Stimulated activated CD8-positive, alpha-beta memory T cell treated with anti-CD3 and anti-CD28 coated beads, Interleukin-2, amount 100 ng/mL, for 1 hour (primary cell): ENCODE measurements around the gene MDFIC2.
"Not testable (repeated sequence)": the region's sequence is repeated elsewhere in the genome, so short reads cannot be mapped to it uniquely, and the experiment has no call there.

Experiments used
- DNase-seq, 2 donors: peaks; one replicate each; pipeline ENCODE4 v3.0.0-alpha.2; 2020; ENCODE audit warnings: low read depth in 2 of 2

The MDFIC2 gene

DNA sequence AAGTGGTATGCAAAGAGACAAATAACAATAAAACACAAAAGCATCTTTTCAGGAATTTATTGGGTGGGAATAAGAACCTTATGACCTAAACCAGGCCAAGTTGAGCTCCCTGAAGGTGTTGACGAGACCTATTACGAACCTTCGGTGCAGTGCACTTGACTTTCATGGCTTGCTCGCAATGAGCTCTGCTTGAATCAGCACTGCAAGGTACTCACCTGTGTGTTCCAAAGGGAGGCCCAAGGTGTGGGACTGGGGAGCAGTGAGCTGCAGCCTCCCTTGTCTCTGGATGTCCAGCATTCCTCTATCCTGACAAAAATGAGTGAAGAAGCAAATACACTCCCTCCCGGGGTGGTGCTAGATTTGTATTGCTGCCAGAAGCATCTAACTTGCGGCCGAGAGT lies at the start of gene MDFIC2:
Gene MDFIC2 (minus strand): TSS at position 303 of the 400 bp plus-strand sequence. CDS start 665 bp downstream, outside the sequence.
- DNase-seq: no peak

DNA sequence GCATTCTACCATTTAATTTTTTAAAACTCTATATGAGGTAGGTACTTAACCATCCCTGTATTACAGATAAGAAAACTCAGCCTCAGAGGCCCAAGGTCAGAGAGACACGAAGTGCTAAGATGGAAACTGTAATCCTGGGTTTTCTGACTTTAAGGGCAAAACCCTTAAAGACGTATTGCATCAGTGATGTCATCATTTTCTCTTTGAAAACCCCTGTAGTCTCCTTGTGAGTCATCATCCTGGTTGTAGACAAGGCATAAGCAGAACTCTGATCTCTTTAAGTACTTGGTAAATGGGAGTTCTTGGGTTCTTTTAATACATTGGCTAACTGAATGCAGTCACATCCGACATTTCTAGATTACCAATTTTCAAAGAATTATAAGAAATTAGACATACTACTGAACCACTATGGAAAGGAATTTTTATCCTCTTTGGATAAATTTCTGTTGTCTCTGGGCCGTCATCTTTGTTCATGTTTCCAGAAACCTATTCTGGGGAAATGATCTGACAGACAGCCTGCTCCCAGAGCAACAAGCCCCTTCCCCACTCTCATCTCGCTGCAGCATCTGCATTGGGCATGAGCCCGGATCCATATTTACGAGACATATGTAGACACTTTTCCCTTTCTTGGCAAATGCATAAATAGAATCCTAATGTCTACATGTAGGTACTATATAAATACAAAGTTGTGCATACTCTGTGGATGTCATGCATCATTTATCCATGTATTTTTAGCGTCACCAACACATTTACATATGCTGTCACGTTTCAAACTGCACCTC lies 48.7 kb upstream of the MDFIC2 start:
- DNase-seq: no peak

- DNase-seq: no peak
Observed at GRCh38 chr3:70359711-70360110, 47.3 kb upstream of the MDFIC2 start.

DNA sequence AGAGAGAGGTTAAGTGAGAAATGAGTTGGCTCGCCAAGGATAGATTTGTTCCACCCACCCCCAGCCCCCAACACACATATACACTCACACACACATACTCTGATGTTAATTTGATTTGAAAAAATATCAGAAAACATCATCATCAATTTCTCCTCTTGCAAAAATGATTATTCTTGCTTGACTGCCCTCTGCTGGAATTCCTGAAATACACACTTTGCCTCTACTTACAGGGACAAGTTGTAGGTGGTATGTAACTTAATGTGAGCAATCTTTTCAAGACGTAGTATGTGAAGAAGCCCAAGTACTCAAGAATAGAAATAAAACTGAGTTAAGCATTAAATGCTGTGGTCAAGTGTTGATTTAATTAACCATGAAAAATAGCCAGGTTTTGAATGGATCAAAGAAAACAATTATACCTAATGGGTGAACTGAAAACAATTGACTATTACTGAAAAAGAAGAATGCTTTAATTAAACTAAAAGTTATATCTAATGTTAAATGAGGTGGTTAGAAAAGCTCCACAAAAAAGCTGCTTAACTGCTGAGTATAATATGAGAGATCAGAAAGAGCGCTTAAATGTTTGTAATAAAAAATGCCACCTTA lies 46.6 kb upstream of the MDFIC2 start:
- no peak for DNase-seq

DNA sequence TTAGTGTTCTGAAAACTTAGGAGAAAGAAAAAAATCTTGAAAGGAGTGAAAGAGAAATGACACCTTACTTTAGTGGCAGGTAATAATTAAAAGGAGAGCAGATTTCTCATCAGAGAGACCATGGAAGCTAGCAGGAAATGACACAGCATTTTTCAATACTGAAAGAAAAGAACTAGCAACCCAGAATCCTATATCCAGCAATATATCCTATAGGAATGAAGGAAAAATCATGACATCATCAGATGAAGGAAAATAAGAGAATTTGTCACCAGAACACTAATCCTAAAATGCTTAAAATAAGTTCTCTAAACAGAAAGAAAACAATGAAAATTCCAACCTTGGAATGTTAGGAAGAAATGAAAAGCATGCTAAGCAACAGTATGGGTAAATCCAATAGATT lies 39.8 kb upstream of the MDFIC2 start:
- DNase-seq: no peak

GRCh38 chr3:70342149-70342548 lies 29.7 kb upstream of the MDFIC2 start:
- DNase-seq: no peak

DNA sequence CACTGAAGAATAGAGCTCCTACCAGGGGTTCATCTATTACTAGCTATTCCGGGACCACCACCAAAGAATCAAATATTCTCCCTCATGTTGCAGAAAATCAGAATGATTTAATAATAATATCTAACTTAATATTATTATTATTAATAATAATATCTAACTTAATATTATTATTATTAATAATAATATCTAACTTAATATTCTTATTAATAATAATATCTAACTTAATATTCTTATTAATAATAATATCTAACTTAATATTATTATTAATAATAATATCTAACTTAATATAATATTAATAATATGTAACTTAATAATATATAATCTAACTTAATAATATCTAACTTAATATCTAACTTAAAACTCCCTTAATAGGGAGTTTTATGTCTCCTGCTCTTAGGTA lies 24.4 kb upstream of the MDFIC2 start:
- not testable (repeated sequence) for DNase-seq

- no peak for DNase-seq
Observed at GRCh38 chr3:70333080-70333479, 20.6 kb upstream of the MDFIC2 start.

- no peak for DNase-seq
Observed at GRCh38 chr3:70315021-70315420, 2.6 kb upstream of the MDFIC2 start.

DNA sequence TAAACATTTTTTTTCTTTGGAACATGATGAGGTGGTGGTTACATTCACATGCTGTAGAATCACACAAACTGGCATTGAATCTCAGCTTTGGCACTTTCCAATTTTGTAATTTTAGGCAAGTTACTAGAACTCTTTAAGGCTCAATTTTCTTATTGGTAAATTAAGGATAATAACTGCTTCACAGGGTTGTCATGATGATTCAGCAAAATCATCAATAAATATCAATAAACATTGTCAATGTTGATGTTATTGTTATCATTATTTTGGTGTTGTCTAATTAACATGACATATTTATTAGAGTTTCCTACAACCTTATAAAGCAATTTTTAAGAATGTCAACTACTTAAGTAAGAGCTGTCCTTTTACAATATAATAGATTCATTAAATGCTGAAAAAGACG lies 1.6 kb downstream of the MDFIC2 start:
- no peak for DNase-seq

DNA sequence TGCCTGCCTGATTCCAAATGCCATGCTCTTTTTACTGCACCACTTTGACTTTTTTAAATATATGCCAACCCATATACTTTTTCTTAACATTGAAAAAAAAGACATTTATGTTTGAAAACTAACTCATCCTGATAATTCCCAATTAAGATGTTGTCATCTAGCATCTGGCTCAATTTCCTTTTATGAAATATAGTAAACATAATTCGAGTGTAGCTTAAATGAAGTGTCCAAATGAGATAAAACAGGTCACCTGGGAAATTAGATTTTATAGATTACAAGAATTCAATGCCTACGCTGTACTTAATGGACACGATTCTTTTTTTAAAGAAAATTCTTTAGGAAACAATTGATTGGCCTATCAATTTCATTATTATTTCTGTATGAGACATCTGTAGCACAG lies 2.8 kb downstream of the MDFIC2 start:
- no peak for DNase-seq

DNA sequence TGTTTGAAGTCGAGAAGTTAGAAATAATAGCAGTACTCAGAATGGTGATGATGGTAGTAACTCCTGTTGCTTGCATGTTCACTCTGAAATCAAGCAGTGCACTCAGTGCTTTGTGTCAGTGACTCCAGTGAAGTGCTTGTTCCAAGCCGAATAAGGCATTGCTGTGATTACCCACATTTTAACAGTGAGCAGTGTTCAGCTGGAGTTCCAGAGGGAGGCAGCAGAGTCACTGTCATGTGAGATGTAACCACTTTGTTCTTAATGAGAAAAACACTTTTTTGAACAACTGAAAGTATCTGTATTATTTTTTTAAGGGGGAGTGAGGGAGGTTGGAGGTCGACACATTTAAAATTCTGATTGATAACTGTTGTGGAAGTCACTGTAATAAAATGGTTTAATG lies 3.7 kb downstream of the MDFIC2 start:
- no peak for DNase-seq

DNA sequence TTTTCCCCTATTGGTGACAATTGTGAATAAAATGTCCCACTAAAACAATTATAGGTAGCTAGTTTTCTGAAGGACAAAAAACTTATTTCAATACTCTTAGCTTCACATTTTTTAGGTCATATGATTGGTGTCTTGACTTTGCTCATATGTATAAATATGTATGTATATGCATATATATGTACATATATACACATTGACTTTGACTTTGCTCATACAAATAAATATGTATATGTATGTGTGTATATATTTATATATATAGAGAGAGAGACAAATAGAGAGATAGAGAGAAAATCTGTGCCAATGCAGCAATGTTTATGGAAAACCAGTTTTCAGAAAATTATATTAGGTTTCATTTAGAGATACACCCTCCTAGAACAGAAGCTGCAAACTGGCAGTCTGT lies 5.7 kb downstream of the MDFIC2 start:
- no peak for DNase-seq

GRCh38 chr3:70298385-70298784 lies 14.1 kb downstream of the MDFIC2 start:
- no peak for DNase-seq

DNA sequence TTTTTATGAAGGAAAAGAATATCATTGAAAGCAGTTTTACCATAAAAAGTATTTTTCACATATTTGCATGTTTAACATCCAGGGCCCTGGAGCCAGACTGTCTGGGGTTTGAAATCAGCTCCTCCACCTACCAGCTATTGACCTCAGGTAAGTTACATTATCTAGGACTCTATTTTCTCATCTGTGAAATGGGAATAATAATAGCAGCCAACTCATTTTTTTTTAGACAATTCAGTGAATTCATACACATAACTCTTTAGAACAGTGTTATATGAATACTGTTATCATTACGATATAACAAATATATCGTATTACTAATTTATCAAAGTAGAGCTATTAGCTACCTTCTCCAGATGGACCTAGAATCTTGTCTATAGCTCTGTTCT lies 21.3 kb downstream of the MDFIC2 start:
- DNase-seq: no peak

DNA sequence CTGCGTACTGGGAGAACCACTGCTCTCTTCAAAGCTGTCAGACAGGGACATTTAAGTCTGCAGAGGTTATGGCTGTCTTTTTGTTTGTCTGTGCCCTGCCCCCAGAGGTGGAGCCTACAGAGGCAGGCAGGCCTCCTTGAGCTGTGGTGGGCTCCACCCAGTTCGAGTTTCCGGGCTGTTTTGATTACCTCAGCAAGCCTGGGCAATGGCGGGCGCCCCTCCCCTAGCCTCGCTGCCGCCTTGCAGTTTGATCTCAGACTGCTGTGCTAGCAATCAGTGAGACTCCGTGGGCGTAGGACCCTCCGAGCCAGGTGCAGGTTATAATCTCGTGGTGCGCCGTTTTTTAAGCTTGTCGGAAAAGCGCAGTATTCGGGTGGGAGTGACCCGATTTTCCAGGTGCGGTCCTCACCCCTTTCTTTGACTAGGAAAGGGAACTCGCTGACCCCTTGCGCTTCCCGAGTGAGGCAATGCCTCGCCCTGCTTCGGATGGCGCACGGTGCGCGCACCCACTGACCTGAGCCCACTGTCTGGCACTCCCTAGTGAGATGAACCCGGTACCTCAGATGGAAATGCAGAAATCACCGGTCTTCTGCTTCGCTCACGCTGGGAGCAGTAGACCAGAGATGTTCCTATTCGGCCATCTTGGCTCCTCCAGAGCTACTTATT lies 21.9 kb downstream of the MDFIC2 start:
- DNase-seq: not testable (repeated sequence)

DNA sequence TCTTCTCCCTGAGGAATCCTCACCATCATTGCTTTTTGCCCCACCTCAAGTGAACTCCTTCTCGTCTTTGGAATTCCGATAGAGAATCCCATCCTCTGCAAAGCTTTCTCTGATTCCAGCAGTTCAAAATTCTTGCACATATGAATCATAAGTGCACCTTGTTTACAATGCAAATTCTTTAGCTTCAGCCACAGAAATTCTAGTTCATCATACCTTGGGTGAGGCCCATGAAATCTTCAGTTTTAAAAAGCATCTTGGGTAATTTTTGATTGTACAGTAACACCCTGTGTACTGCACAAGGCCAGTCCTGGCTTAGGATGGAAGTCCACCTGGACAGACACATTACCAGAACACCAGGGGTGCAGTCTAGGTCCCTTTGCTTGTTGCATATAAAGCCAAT lies 30.8 kb downstream of the MDFIC2 start:
- DNase-seq: no peak

DNA sequence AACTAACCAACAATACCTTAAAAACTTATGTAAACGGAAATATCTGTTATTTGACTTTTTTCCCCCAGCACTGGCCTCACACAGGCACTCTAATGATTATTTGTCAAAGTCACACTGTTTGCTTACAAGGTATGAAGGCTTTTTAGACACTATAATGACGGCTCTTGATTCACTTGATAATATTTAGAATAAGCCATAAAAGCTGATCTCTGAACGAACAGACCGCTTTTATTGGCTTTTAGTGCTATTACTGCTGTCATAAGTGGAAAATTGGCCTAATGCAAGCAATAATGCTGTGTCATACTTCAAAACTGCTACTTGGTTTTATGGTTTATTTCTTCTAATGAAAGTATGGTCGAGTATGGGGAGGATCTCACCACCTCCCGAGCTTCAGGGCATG lies 35.1 kb downstream of the MDFIC2 start:
- DNase-seq: no peak

GRCh38 chr3:70276901-70277300 lies 35.5 kb downstream of the MDFIC2 start:
- no peak for DNase-seq

DNA sequence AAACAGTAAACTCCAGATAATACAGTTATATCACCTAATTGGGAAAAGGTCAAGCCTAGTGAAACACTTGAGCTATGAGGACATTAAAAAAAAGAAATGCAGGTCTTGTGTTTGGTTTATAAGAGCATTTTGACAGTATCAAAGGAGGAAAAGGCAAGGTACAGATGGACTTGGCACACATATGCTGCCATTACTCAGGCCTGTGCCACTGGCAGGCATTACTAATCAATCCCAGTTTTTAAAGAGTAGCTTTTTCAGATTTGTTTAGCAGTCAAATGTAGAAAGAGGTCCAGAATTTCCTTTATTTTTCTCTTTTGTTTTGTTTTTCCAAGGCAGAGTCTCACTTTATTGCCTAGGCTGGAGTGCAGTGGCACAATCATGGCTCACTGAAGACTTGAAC lies 38.9 kb downstream of the MDFIC2 start:
- DNase-seq: no peak

- no peak for DNase-seq
Observed at GRCh38 chr3:70272798-70273197, 39.6 kb downstream of the MDFIC2 start.

GRCh38 chr3:70264122-70264780 lies 48.2 kb downstream of the MDFIC2 start:
- no peak for DNase-seq

DNA sequence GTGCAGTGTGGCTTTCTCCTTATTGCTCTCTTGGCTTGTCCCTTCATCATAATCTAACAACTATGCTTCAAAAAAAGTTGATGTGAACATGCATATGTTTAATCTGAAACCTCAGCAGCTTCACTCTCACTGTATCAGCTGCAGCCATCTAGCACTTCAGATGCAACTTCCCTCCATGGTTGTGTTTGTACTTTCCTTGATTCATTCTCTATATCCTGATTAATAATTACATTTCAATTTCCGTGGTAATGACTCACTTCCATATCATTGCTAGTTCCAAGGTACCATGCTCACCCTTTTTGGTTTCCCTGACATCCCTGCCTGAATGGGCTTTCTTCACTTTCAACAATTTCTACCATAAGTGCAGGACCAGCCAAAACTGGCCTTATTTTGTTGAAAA lies 51.2 kb downstream of the MDFIC2 start:
- no peak for DNase-seq
